K562 (cell line): Measurements from ENCODE around the gene SLC25A17. TPM values are rescaled to one million over a fixed set of nuclear protein-coding genes. Genes with fewer than 3 reads are reported as not detected.

Experiments
- BCL6 ChIP-seq: fragments of 250-450 bp; sonication (Bioruptor Pico); IDR thresholded peaks from 2 replicates; pipeline ENCODE4 v1.4.0; 2020
- RCOR1 ChIP-seq, 2 experiments: IDR thresholded peaks; 2 replicates each; pipeline ENCODE4 v1.6.1; 2012; ENCODE audit warnings: low read depth in 2 of 2, low read length in 2 of 2, borderline replicate concordance in 1 of 2, improper control_type of control experiment in 1 of 2
- STAG1 ChIP-seq: sonication (generic); formaldehyde crosslinking; IDR thresholded peaks from 2 replicates; pipeline ENCODE4 v1.5.0; 2020; ENCODE audit warnings: missing genetic modification reagents, borderline replicate concordance
- TFAM ChIP-seq: fragments of 250-450 bp; sonication (Bioruptor Pico); conservative IDR thresholded peaks from 2 replicates; pipeline ENCODE4 v1.5.0; 2021; ENCODE audit warnings: mild to moderate bottlenecking, moderate library complexity
- THRAP3 ChIP-seq: fragments of 450-650 bp; IDR thresholded peaks from 2 replicates; pipeline ENCODE4 v1.6.1; 2016; ENCODE audit warnings: mild to moderate bottlenecking, inconsistent platforms, borderline replicate concordance
- YY1 ChIP-seq, 3 experiments: IDR thresholded peaks; 2 replicates each; pipeline ENCODE4 v1.6.1; 2011; ENCODE audit warnings: low read length in 2 of 3, mild to moderate bottlenecking in 2 of 3, moderate library complexity in 2 of 3, borderline replicate concordance in 1 of 3, control low read depth in 1 of 3, low read depth in 1 of 3; ENCODE audit not compliant: insufficient read depth in 3 of 3, insufficient replicate concordance in 2 of 3, control insufficient read depth in 1 of 3, insufficient read length in 1 of 3; ENCODE audit errors: extremely low read depth in 1 of 3
- ZC3H11A ChIP-seq: IDR thresholded peaks from 2 replicates; pipeline ENCODE4 v1.6.1; 2012; ENCODE audit warnings: low read depth, low read length, improper control_type of control experiment
- ZNF124 ChIP-seq: sonication (generic); formaldehyde crosslinking; IDR thresholded peaks from 2 replicates; pipeline ENCODE4 v1.8.1; 2022; ENCODE audit warnings: missing genetic modification reagents
- ZNF133 ChIP-seq: fragments of 250-450 bp; sonication (Bioruptor Pico); IDR thresholded peaks from 2 replicates; pipeline ENCODE4 v1.4.0; 2020; ENCODE audit warnings: mild to moderate bottlenecking
- ZNF146 ChIP-seq: IDR thresholded peaks from one replicate; pipeline ENCODE4 v1.6.1; 2018; ENCODE audit warnings: missing compliant biosample characterization; ENCODE audit not compliant: unreplicated experiment
- ZNF277 ChIP-seq: fragments of 250-450 bp; sonication (Bioruptor Pico); IDR thresholded peaks from 2 replicates; pipeline ENCODE4 v1.8.0; 2022; ENCODE audit warnings: inconsistent platforms, mild to moderate bottlenecking, moderate library complexity, borderline replicate concordance
- ZNF639 ChIP-seq, 2 experiments: fragments of 200-800 bp in 1 of 2; sonication (Bioruptor generic) in 1 of 2; sonication (generic) in 1 of 2; formaldehyde crosslinking in 1 of 2; IDR thresholded peaks in 1 of 2; conservative IDR thresholded peaks in 1 of 2; 2 replicates each; pipeline versions ENCODE4 v1.5.0 to v1.6.1; 2016 to 2020; ENCODE audit warnings: missing compliant biosample characterization in 1 of 2, missing genetic modification characterization in 1 of 2, missing genetic modification reagents in 1 of 2
- ZNF696 ChIP-seq: fragments of 250-450 bp; sonication (Bioruptor Pico); conservative IDR thresholded peaks from 2 replicates; pipeline ENCODE4 v1.4.0; 2020; ENCODE audit warnings: mild to moderate bottlenecking, moderate library complexity
- polyA plus RNA-seq, 8 experiments: library from polyadenylated mRNA; depleted of rRNA in 4 of 8; stranded (reverse) in 5 of 8; unstranded in 3 of 8; fragments of >200 nt; fragmentation: Nextera tagmentation in 2 of 8; fragmentation: Illumina TruSeq in 1 of 8; extraction: Ambion mirVana in 2 of 8; extraction: Trizol in 1 of 8; gene quantifications; 2 replicates each; pipeline versions ENCODE4 v1.2.1 to v1.2.3, GENCODE V29; 2011 to 2014; ENCODE audit warnings: inconsistent platforms in 1 of 8, missing spikeins in 1 of 8
- total RNA-seq, 7 experiments: library from RNA; depleted of rRNA in 6 of 7; stranded (reverse); fragments of >200 nt in 6 of 7; fragmentation: Illumina TruSeq in 2 of 7; extraction: Trizol in 2 of 7; gene quantifications; 2 replicates each; pipeline versions ENCODE4 v1.2.1 to v1.2.3, GENCODE V29; 2011 to 2021; ENCODE audit warnings: low replicate concordance in 1 of 7
- TF ChIP-seq, protein P1 (sequence below): sonication (generic); formaldehyde crosslinking; IDR thresholded peaks from 2 replicates; pipeline ENCODE4 v1.9.0; 2022; ENCODE audit warnings: mild to moderate bottlenecking, missing genetic modification reagents
- TF ChIP-seq, protein P2 (sequence below): sonication (generic); formaldehyde crosslinking; IDR thresholded peaks from 2 replicates; pipeline ENCODE4 v1.8.0; 2022; ENCODE audit warnings: mild to moderate bottlenecking, missing genetic modification reagents, borderline replicate concordance
- TF ChIP-seq, protein P3 (sequence below): fragments of 200-800 bp; sonication (Bioruptor generic); IDR thresholded peaks from 2 replicates; pipeline ENCODE4 v1.6.1; 2017; ENCODE audit warnings: missing genetic modification characterization, missing compliant biosample characterization

SLC25A17 gene
- total and polyA plus RNA-seq, 9 of the 15 experiments (the other 6 are each of a cell fraction or from before 2014, with no cell fraction given) = 32.6 to 136 (median 56.2) TPM

- TF ChIP-seq YY1 (IDR thresholded peaks at IDR 0.05; ENCODE audit: borderline replicate concordance in 1 of 3, control insufficient read depth in 1 of 3, extremely low read depth in 1 of 3, insufficient read depth in 3 of 3, insufficient read length in 1 of 3, insufficient replicate concordance in 2 of 3, low read depth in 1 of 3, low read length in 2 of 3) (peak in 1 of 3 experiments; percentile 67), THRAP3 (no peak), ZNF133 (CRISPR knock-in tag) (no peak), ZNF277 (no peak), BCL6 (CRISPR knock-in tag) (no peak), TFAM (CRISPR knock-in tag) (no peak), ZNF124 (no peak), ZNF146 (no peak), ZNF639 (CRISPR knock-in tag; conservative IDR thresholded peaks at IDR 0.05 in 1 of 2, IDR thresholded peaks at IDR 0.05 in 1 of 2) (no peak; a peak in 1 of 4 replicates), ZNF696 (no peak), STAG1 (no peak), ZC3H11A (no peak), RCOR1 (IDR thresholded peaks at IDR 0.05; ENCODE audit: borderline replicate concordance in 1 of 2, low read depth in 2 of 2, low read length in 2 of 2) (no peak)
- TF ChIP-seq, protein P1, sequence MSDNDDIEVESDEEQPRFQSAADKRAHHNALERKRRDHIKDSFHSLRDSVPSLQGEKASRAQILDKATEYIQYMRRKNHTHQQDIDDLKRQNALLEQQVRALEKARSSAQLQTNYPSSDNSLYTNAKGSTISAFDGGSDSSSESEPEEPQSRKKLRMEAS (CRISPR knock-in tag) = peak; percentile 88
- TF ChIP-seq, protein P2, sequence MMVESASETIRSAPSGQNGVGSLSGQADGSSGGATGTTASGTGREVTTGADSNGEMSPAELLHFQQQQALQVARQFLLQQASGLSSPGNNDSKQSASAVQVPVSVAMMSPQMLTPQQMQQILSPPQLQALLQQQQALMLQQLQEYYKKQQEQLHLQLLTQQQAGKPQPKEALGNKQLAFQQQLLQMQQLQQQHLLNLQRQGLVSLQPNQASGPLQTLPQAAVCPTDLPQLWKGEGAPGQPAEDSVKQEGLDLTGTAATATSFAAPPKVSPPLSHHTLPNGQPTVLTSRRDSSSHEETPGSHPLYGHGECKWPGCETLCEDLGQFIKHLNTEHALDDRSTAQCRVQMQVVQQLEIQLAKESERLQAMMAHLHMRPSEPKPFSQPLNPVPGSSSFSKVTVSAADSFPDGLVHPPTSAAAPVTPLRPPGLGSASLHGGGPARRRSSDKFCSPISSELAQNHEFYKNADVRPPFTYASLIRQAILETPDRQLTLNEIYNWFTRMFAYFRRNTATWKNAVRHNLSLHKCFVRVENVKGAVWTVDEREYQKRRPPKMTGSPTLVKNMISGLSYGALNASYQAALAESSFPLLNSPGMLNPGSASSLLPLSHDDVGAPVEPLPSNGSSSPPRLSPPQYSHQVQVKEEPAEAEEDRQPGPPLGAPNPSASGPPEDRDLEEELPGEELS (CRISPR knock-in tag) = no peak
- TF ChIP-seq, protein P3, sequence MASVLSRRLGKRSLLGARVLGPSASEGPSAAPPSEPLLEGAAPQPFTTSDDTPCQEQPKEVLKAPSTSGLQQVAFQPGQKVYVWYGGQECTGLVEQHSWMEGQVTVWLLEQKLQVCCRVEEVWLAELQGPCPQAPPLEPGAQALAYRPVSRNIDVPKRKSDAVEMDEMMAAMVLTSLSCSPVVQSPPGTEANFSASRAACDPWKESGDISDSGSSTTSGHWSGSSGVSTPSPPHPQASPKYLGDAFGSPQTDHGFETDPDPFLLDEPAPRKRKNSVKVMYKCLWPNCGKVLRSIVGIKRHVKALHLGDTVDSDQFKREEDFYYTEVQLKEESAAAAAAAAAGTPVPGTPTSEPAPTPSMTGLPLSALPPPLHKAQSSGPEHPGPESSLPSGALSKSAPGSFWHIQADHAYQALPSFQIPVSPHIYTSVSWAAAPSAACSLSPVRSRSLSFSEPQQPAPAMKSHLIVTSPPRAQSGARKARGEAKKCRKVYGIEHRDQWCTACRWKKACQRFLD (CRISPR knock-in tag) = peak; percentile 75
Observed at GRCh38 chr22:40818747-40819598, at the start of gene SLC25A17 (continued).
